Tibial nerve (tissue), 4 donors: ENCODE measurements around the gene PTPRD. TPM values are rescaled to one million over a fixed set of nuclear protein-coding genes. Genes with fewer than 3 reads are reported as not detected.
A peak's percentile ranks its signal among the peaks of the same experiment; 100 is the strongest.

Experiments
- DNase-seq, 2 donors: peaks; one replicate each; pipeline ENCODE4 v3.0.0-alpha.2; 2019; ENCODE audit warnings: low spot score in 2 of 2
- H3K27ac ChIP-seq, 4 donors: fragments of 200-600 bp; sonication (generic) in 3 of 4; one replicate each; pipeline ENCODE4 v1.5.1; 2017 to 2019; ENCODE audit warnings: mild to moderate bottlenecking in 1 of 4
- H3K27me3 ChIP-seq, 2 donors: fragments of 200-600 bp; sonication (generic) in 1 of 2; one replicate each; pipeline versions ENCODE4 v1.5.1 to v1.6.0; 2017 to 2019
- H3K36me3 ChIP-seq, 3 donors: fragments of 200-600 bp; sonication (generic); one replicate each; pipeline ENCODE4 v1.5.1; 2018 to 2019
- H3K4me1 ChIP-seq, 4 donors: fragments of 200-600 bp; sonication (generic) in 3 of 4; one replicate each; pipeline ENCODE4 v1.5.1; 2017 to 2019
- H3K4me3 ChIP-seq, 4 donors: fragments of 200-600 bp; sonication (generic) in 3 of 4; one replicate each; pipeline ENCODE4 v1.5.1; 2017 to 2019; ENCODE audit warnings: mild to moderate bottlenecking in 1 of 4, moderate library complexity in 1 of 4
- H3K9me3 ChIP-seq, 4 donors: fragments of 200-600 bp; sonication (generic) in 3 of 4; one replicate each; pipeline ENCODE4 v1.5.1; 2017 to 2019
- CTCF ChIP-seq, 5 experiments: fragments of 200-600 bp in 3 of 5; fragments of 450-650 bp in 2 of 5; sonication (generic) in 3 of 5; IDR thresholded peaks; one replicate each; pipeline ENCODE4 v1.5.1; 2016 to 2019; ENCODE audit warnings: antibody characterized with exemption in 5 of 5, mild to moderate bottlenecking in 3 of 5, moderate library complexity in 2 of 5
- EP300 ChIP-seq, 2 donors: sonication (generic); formaldehyde crosslinking; IDR thresholded peaks; one replicate each; pipeline ENCODE4 v1.6.1; 2017; ENCODE audit warnings: antibody characterized with exemption in 2 of 2, mild to moderate bottlenecking in 1 of 2
- POLR2A ChIP-seq, 2 donors: fragments of 450-650 bp; IDR thresholded peaks; one replicate each; pipeline ENCODE4 v1.6.1; 2017; ENCODE audit warnings: antibody characterized with exemption in 2 of 2, mild to moderate bottlenecking in 2 of 2, moderate library complexity in 2 of 2
- WGBS, 2 donors: methylation state at CpG; one replicate each; pipeline ENCODE4 v1.1.5; 2018; 5-methylcytosine and 5-hydroxymethylcytosine counted together
- total RNA-seq, 4 donors: library from RNA; depleted of rRNA; stranded (reverse); fragments of >200 nt; gene quantifications; one replicate each; pipeline ENCODE4 v1.1.0, GENCODE V29; 2016

Gene PTPRD
- total RNA-seq, result 10 to 100 TPM in 1 of 4 donors, 1 to 10 TPM in 3; 1.7 to 13.2 (median 5.1) TPM

GRCh38 chr9:10612641-10613398 lies at the start of gene PTPRD:
Gene PTPRD, minus strand, starts transcription at chr9:10613002.
- Histone ChIP-seq H3K9me3 (no peaks in the 10 kb centered on the region), H3K27me3 (peaks cover 0 to 58% of the 10 kb centered on the region in 2 donors), H3K27ac (no peak within 1 kb of the TSS), H3K4me3 (peak within 1 kb of the TSS; percentile 13 to 51 (median 18)), H3K4me1 (peaks cover 0 to 14% (median 0%) of the 10 kb centered on the region in 4 donors), H3K36me3 (no peaks in the 10 kb centered on the region)
- 0 to 1% methylated on average over 55 to 56 of the region's 87 CpGs for WGBS, 2 donors
- TF ChIP-seq CTCF (IDR thresholded peaks at IDR 0.05) (no peak), POLR2A (IDR thresholded peaks at IDR 0.05) (no peak)
- DNase-seq, result no peak

GRCh38 chr9:10661994-10662393 lies 49.2 kb upstream of the PTPRD start:
- H3K36me3 ChIP-seq, result no peaks in the 10 kb centered on the region
- H3K9me3 ChIP-seq, result no peaks in the 10 kb centered on the region
- WGBS, 2 donors, result 55 to 69% methylated on average over 2 of the region's 2 CpGs
- no peak overlapping the region for H3K4me3 ChIP-seq
- no peak overlapping the region for H3K27ac ChIP-seq
- no peaks in the 10 kb centered on the region for H3K4me1 ChIP-seq
- H3K27me3 ChIP-seq, result no peaks in the 10 kb centered on the region
- DNase-seq, result no peak
- TF ChIP-seq EP300 (IDR thresholded peaks at IDR 0.05) (no peak), POLR2A (IDR thresholded peaks at IDR 0.05) (no peak), CTCF (IDR thresholded peaks at IDR 0.05) (no peak)

- no peak for DNase-seq
- Histone ChIP-seq H3K4me3 (no peak overlapping the region), H3K4me1 (no peaks in the 10 kb centered on the region), H3K9me3 (no peaks in the 10 kb centered on the region), H3K27ac (no peak overlapping the region), H3K36me3 (no peaks in the 10 kb centered on the region), H3K27me3 (no peaks in the 10 kb centered on the region)
- WGBS, 2 donors, result 71 to 91% methylated on average over 1 of the region's 1 CpG
- TF ChIP-seq EP300 (IDR thresholded peaks at IDR 0.05) (no peak), CTCF (IDR thresholded peaks at IDR 0.05) (no peak), POLR2A (IDR thresholded peaks at IDR 0.05) (no peak)
Measured at GRCh38 chr9:10661376-10661775, 48.6 kb upstream of the PTPRD start.

GRCh38 chr9:10651012-10651411 lies 38.2 kb upstream of the PTPRD start:
- H3K27me3 ChIP-seq, result no peaks in the 10 kb centered on the region
- TF ChIP-seq POLR2A (IDR thresholded peaks at IDR 0.05), result no peak
- no peak for TF ChIP-seq EP300 (IDR thresholded peaks at IDR 0.05)
- no peak for TF ChIP-seq CTCF (IDR thresholded peaks at IDR 0.05)
- H3K9me3 ChIP-seq, result peaks cover 0 to 29% (median 5%) of the 10 kb centered on the region in 4 donors
- H3K4me3 ChIP-seq, result no peak overlapping the region
- WGBS, 2 donors, result 77 to 86% methylated on average over 1 to 2 of the region's 2 CpGs
- H3K27ac ChIP-seq, result no peak overlapping the region
- no peaks in the 10 kb centered on the region for H3K4me1 ChIP-seq
- no peak for DNase-seq
- H3K36me3 ChIP-seq, result no peaks in the 10 kb centered on the region

GRCh38 chr9:10649076-10649475 lies 36.3 kb upstream of the PTPRD start:
- no peaks in the 10 kb centered on the region for H3K27me3 ChIP-seq
- no peak overlapping the region for H3K27ac ChIP-seq
- no peak for DNase-seq
- WGBS, 2 donors, result 80 to 84% methylated on average over 1 of the region's 1 CpG
- no peak overlapping the region for H3K4me3 ChIP-seq
- H3K4me1 ChIP-seq, result no peaks in the 10 kb centered on the region
- H3K36me3 ChIP-seq, result no peaks in the 10 kb centered on the region
- peaks cover 0 to 27% (median 5%) of the 10 kb centered on the region in 4 donors for H3K9me3 ChIP-seq
- TF ChIP-seq EP300 (IDR thresholded peaks at IDR 0.05) (no peak), CTCF (IDR thresholded peaks at IDR 0.05) (no peak), POLR2A (IDR thresholded peaks at IDR 0.05) (no peak)
